C4-2B (cell line): ENCODE data around the gene GIT2.

Experiments
- ZFX ChIP-seq: fragments of 450-650 bp; IDR thresholded peaks from 2 replicates; pipeline ENCODE4 v1.6.1; 2017
- TF ChIP-seq, protein P1 (sequence below): fragments of 450-650 bp; conservative IDR thresholded peaks from 2 replicates; pipeline ENCODE4 v1.5.1; 2017; ENCODE audit warnings: mild to moderate bottlenecking

DNA sequence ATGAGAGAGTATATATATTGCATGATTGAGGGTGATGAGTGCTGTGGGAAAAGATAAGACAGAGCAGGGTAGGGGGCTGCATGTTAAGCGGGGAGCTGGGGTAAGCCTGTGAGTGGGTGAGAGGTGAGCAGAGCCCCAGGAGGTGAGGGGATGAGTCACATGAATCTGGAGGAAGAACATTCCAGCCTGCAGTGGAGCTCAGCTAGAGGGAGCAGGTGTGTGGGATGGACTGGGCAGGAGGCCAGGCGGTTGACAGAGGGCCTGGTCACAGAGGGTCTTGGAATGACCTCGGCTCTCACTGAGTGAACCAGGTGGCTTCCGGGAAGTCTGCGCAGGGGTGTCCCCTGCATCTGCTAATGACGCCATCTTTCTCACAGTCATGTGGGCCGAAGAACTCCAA lies 44.4 kb downstream of the GIT2 start:
- TF ChIP-seq, protein P1, sequence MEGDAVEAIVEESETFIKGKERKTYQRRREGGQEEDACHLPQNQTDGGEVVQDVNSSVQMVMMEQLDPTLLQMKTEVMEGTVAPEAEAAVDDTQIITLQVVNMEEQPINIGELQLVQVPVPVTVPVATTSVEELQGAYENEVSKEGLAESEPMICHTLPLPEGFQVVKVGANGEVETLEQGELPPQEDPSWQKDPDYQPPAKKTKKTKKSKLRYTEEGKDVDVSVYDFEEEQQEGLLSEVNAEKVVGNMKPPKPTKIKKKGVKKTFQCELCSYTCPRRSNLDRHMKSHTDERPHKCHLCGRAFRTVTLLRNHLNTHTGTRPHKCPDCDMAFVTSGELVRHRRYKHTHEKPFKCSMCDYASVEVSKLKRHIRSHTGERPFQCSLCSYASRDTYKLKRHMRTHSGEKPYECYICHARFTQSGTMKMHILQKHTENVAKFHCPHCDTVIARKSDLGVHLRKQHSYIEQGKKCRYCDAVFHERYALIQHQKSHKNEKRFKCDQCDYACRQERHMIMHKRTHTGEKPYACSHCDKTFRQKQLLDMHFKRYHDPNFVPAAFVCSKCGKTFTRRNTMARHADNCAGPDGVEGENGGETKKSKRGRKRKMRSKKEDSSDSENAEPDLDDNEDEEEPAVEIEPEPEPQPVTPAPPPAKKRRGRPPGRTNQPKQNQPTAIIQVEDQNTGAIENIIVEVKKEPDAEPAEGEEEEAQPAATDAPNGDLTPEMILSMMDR = no peak
- no peak for TF ChIP-seq ZFX
